Effector memory CD4-positive, alpha-beta T cell (primary cell): Measurements from ENCODE around the gene DNAJC13.
"Not testable (repeated sequence)": the region's sequence is repeated elsewhere in the genome, so short reads cannot be mapped to it uniquely, and the experiment has no call there.

Experiments used
- DNase-seq, 3 donors: peaks; one replicate each; pipeline ENCODE4 v3.0.0-alpha.2; 2020
- H3K27ac ChIP-seq: 2 replicates; pipeline ENCODE4 v1.7.0; 2013; ENCODE audit warnings: mild to moderate bottlenecking, low read length, moderate library complexity; ENCODE audit not compliant: insufficient read depth, poor library complexity, severe bottlenecking
- H3K27me3 ChIP-seq: replicated peaks from 2 replicates; pipeline ENCODE4 v1.7.0; 2013; ENCODE audit warnings: mild to moderate bottlenecking, low read length; ENCODE audit not compliant: insufficient read depth, control insufficient read depth, poor library complexity, severe bottlenecking
- H3K36me3 ChIP-seq: 2 replicates; pipeline ENCODE4 v1.7.0; 2013; ENCODE audit warnings: mild to moderate bottlenecking, low read length, moderate library complexity; ENCODE audit not compliant: control insufficient read depth, insufficient read depth
- H3K4me1 ChIP-seq: 2 replicates; pipeline ENCODE4 v1.7.0; 2013; ENCODE audit warnings: low read length, mild to moderate bottlenecking; ENCODE audit not compliant: control insufficient read depth, insufficient read depth, poor library complexity, severe bottlenecking
- H3K4me3 ChIP-seq: 2 replicates; pipeline ENCODE4 v1.7.0; 2013; ENCODE audit warnings: low read length, low read depth, mild to moderate bottlenecking; ENCODE audit not compliant: insufficient read depth, poor library complexity, severe bottlenecking
- H3K9me3 ChIP-seq: 2 replicates; pipeline ENCODE4 v1.7.0; 2013; ENCODE audit warnings: mild to moderate bottlenecking, low read length, moderate library complexity; ENCODE audit not compliant: control insufficient read depth
- total RNA-seq, 3 donors: gene quantifications; one replicate each; lab custom pipeline; 2026; lab: John Stamatoyannopoulos, UW

DNAJC13 gene, protein sequence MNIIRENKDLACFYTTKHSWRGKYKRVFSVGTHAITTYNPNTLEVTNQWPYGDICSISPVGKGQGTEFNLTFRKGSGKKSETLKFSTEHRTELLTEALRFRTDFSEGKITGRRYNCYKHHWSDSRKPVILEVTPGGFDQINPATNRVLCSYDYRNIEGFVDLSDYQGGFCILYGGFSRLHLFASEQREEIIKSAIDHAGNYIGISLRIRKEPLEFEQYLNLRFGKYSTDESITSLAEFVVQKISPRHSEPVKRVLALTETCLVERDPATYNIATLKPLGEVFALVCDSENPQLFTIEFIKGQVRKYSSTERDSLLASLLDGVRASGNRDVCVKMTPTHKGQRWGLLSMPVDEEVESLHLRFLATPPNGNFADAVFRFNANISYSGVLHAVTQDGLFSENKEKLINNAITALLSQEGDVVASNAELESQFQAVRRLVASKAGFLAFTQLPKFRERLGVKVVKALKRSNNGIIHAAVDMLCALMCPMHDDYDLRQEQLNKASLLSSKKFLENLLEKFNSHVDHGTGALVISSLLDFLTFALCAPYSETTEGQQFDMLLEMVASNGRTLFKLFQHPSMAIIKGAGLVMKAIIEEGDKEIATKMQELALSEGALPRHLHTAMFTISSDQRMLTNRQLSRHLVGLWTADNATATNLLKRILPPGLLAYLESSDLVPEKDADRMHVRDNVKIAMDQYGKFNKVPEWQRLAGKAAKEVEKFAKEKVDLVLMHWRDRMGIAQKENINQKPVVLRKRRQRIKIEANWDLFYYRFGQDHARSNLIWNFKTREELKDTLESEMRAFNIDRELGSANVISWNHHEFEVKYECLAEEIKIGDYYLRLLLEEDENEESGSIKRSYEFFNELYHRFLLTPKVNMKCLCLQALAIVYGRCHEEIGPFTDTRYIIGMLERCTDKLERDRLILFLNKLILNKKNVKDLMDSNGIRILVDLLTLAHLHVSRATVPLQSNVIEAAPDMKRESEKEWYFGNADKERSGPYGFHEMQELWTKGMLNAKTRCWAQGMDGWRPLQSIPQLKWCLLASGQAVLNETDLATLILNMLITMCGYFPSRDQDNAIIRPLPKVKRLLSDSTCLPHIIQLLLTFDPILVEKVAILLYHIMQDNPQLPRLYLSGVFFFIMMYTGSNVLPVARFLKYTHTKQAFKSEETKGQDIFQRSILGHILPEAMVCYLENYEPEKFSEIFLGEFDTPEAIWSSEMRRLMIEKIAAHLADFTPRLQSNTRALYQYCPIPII (N-terminal part only)
- total RNA-seq = 91.8 to 118 (median 95.9) reads per million in 3 donors

DNA sequence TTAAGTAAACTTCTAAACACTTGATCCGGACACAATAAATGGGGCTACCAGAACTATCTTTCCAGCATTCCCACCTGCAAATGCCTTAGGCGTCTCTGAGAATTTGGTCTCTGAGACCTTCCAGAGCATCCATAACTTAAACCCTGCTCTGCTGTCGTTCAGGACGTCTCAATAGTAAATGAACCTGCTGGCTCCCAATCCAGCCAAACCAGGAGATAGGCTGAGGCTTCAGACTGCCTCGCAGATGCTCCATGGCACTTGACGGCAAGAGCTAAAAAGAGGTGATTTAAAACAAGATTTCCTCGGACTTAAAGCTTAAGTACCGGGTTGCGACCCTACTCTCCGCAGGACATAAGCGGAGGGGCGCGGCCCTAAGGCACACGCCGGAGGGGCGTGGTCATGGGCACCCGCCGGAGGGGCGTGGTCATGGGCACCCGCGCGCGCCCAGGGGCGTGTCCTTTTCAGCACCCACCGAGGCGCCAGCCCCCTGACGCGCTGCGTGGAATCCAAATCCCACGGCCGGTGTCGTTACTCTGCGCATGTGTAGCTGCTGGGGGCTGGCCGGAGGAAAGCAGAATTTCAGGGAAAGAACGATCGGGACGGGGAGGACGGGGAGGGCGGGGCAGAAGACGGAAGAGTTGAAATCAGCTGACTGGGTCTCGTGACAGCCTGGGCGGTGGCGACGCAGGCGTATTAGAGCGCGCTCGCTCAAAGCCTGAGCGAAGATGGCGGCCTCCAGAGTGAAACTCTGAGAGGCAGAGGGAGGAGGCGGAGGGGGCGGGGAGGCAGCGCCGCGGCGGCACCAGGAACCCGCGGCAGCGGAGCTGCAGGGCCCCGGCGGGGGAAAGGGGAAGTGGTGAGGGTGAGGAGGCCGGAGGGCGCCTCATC lies at the start of gene DNAJC13:
DNAJC13 (plus strand) TSS at position 696 of the 888 bp plus-strand sequence. CDS start 17,049 bp downstream, outside the sequence.
- no peaks in the 10 kb centered on the region for H3K4me1 ChIP-seq
- no peaks in the 10 kb centered on the region for H3K9me3 ChIP-seq
- H3K36me3 ChIP-seq = no peaks in the 10 kb centered on the region
- peak within 1 kb of the TSS; percentile 77 for H3K27ac ChIP-seq
- H3K27me3 ChIP-seq = no peaks in the 10 kb centered on the region
- DNase-seq = peak; percentile 83 to 89 (median 88)
- peak within 1 kb of the TSS; percentile 98 for H3K4me3 ChIP-seq

DNA sequence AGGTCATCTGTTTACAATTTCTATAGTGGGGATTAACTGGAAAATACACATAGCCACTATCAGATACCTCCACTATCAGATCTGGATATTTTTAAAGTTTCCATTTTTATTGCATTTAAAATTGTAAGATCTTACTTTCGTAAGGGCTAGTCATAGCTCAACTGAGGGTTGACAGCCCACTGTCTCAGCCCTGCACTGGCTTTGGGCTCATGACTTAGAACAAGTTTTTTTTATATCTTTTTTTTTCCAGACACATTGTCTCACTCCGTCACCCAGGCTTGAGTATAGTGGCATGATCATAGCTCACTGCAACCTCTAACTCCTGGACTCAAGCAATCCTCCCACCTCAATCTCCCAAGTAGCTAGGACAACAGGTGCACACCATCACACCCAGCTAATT lies 48.8 kb upstream of the DNAJC13 start:
- H3K9me3 ChIP-seq = no peaks in the 10 kb centered on the region
- H3K27me3 ChIP-seq = no peaks in the 10 kb centered on the region
- H3K36me3 ChIP-seq = no peaks in the 10 kb centered on the region
- no peak for DNase-seq
- H3K4me3 ChIP-seq = no peak overlapping the region
- H3K27ac ChIP-seq = no peak overlapping the region
- H3K4me1 ChIP-seq = no peaks in the 10 kb centered on the region

GRCh38 chr3:132368962-132369361 lies 48.3 kb upstream of the DNAJC13 start:
- no peak overlapping the region for H3K4me3 ChIP-seq
- H3K4me1 ChIP-seq = no peaks in the 10 kb centered on the region
- H3K27me3 ChIP-seq = no peaks in the 10 kb centered on the region
- no peaks in the 10 kb centered on the region for H3K9me3 ChIP-seq
- H3K36me3 ChIP-seq = no peaks in the 10 kb centered on the region
- DNase-seq = no peak
- no peak overlapping the region for H3K27ac ChIP-seq

GRCh38 chr3:132376945-132377354 lies 40.4 kb upstream of the DNAJC13 start:
- H3K36me3 ChIP-seq, H3K27ac ChIP-seq: not testable (repeated sequence)

DNA sequence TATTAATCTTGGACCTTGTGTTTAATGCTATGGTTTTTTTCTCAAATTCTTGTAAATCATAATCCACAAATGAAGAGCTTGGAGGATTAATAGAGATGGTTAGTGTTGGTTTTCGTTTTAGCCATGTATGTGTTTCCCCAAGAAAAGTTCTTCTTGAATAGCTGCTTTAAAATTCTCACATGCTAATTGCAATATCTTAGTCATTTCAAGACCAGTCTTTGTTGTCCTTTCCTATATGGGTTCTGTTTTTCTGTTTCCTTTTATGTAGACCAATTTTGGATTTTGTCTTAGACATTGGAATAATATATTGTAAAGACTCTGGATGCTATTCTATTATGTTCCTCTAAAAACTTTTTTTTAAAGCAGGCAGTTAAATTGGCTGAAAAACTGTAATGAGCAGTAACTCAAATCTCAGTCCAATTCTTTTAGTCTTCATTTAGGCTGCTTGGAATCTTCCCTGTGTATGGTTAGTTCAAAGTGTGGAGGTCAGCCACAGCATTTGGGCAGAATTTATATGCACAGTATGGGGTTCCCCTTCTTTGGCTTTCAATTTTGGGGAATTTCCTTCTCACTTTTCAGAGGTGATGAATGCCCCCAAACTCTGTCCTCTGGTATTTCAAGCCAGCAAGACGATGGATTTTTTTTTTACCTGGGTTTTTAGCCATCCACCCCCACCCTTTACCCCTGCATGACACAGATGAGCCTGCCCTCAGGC lies 39.1 kb upstream of the DNAJC13 start:
- no peak overlapping the region for H3K27ac ChIP-seq
- H3K36me3 ChIP-seq = no peaks in the 10 kb centered on the region
- no peaks in the 10 kb centered on the region for H3K9me3 ChIP-seq
- DNase-seq = no peak
- peaks cover 3% of the 10 kb centered on the region for H3K27me3 ChIP-seq
- H3K4me1 ChIP-seq = no peaks in the 10 kb centered on the region
- H3K4me3 ChIP-seq = no peak overlapping the region

More at GRCh38 chr3:132376945-132377354, 40.4 kb upstream of the DNAJC13 start:
- DNase-seq, H3K9me3 ChIP-seq, H3K4me3 ChIP-seq, H3K4me1 ChIP-seq, H3K27me3 ChIP-seq: not testable (repeated sequence)

- Histone ChIP-seq H3K36me3 (no peaks in the 10 kb centered on the region), H3K27ac (no peak overlapping the region), H3K4me1 (no peaks in the 10 kb centered on the region), H3K27me3 (peaks cover 3% of the 10 kb centered on the region), H3K9me3 (no peaks in the 10 kb centered on the region), H3K4me3 (no peak overlapping the region)
- DNase-seq = no peak
These were observed 38.5 kb upstream of the DNAJC13 start for GRCh38 chr3:132378846-132379245.

DNA sequence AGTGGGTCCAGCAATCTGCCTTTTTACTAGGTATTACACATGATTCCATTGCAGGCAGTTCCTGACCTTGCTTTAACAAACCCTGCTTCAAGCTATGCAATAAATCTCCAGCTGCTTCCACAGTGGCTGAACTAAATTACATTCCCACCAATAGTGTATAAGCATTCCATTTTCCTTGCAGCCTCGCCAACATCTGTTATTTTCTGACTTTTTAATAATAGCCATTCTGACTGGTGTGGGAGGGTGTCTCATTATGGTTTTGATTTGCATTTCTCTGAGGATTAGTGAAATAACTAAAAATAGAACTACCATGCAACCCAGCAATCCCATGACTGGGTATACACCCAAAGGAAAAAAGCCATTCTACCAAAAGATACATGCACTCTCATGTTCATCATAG lies 36.4 kb upstream of the DNAJC13 start:
- Histone ChIP-seq H3K27me3 (peaks cover 3% of the 10 kb centered on the region), H3K9me3 (no peaks in the 10 kb centered on the region), H3K4me1 (no peaks in the 10 kb centered on the region), H3K36me3 (no peaks in the 10 kb centered on the region), H3K4me3 (no peak overlapping the region), H3K27ac (no peak overlapping the region)
- DNase-seq = no peak

- Histone ChIP-seq H3K4me1 (no peaks in the 10 kb centered on the region), H3K27me3 (peaks cover 3% of the 10 kb centered on the region), H3K27ac (no peak overlapping the region), H3K9me3 (no peaks in the 10 kb centered on the region), H3K4me3 (no peak overlapping the region), H3K36me3 (no peaks in the 10 kb centered on the region)
- DNase-seq = no peak
These were observed 35.9 kb upstream of the DNAJC13 start for GRCh38 chr3:132381348-132381944.
